GM21515 (cell line): ENCODE data around the gene SEMA4D.

Experiments
- ATAC-seq: cut with Tn5 transposase; IDR thresholded peaks from one replicate; pipeline ENCODE4 v1.9.1; 2021; ENCODE audit not compliant: unreplicated experiment

Gene SEMA4D

GRCh38 chr9:89414670-89415324 lies 83.1 kb downstream of the SEMA4D start:
- no peak for ATAC-seq

- no peak for ATAC-seq
Observed at GRCh38 chr9:89413963-89414638, 83.8 kb downstream of the SEMA4D start.

GRCh38 chr9:89412951-89413350 lies 85.0 kb downstream of the SEMA4D start:
- ATAC-seq: no peak

GRCh38 chr9:89412541-89412940 lies 85.4 kb downstream of the SEMA4D start:
- no peak for ATAC-seq

- no peak for ATAC-seq
Observed at GRCh38 chr9:89411759-89412158, 86.2 kb downstream of the SEMA4D start.

DNA sequence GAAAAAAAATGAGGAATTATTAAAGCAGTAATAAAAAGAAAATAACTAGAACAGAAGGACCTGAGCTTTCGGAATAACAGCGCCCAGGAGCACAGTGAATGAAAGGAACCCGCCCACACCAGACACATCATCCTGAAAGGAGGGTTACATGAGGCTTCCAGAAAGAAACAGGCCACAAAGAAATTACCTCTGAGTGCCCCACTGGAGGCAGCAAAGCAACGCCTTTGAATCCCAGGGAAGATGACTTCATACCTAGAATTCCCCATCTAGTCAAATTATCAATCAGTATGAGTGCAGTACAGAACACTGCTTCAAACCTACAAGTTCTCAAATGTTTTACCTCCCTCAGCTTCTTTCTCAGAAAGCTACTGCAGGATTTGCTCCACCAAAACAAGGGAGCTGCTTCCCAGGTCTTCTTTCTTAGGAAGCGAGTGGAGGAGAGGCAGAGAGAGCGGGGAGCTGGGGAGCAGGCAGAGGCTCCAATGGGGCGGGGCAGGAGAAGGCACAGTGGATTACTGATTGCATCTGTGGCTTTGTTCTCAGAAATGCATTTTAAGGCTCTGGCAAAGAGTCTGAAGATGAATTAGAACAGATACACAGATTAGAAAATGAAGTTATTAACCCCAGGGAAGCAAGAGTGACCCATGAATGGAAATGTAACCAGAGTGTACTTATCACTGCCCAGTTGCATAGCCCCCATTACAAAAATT lies 87.1 kb downstream of the SEMA4D start:
- ATAC-seq: peak; percentile 46

- no peak for ATAC-seq
Observed at GRCh38 chr9:89410022-89410421, 87.9 kb downstream of the SEMA4D start.

- no peak for ATAC-seq
Observed at GRCh38 chr9:89409466-89409865, 88.4 kb downstream of the SEMA4D start.

DNA sequence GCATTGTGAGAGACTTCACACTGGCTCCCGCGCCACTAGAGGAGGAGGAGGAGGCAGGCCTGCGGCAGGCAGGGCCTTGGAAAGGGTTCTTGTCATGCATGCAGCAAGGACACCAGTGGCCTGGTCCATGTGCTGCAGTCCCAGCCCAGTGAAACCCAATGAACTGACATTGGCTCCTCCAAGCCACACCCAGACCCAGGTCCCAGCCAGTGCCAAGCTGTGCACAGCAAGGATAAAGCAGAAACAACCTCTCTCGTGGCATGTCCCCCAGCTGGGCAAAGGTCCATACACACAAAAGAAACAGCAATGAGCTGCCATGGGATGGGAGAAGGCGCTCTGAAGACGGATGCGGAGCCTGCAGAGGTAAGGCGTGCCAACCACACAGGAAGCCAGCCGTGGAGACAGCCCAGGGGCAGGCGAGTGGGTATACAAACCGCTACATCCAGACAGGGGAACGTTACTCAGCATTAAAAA lies 89.2 kb downstream of the SEMA4D start:
- no peak for ATAC-seq

DNA sequence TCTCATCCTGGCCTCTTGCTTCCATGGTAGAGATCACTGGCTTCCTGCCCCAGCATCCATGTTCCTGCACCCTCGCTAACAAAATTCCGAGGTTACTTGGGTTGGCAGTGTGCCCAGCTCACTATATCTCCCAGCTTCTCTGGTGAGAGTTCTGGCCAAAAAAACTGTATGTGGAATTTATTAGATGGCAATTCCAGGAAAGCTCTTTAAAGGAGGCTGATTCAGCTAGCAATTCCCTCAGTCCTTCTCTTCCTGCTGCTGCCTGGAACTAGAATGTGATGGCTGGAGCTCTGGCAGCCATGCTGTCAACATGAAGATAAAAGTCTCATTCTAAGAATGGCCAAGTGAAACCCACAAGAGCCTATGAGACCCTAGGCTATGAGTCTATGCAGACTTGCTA lies 90.8 kb downstream of the SEMA4D start:
- ATAC-seq: no peak

DNA sequence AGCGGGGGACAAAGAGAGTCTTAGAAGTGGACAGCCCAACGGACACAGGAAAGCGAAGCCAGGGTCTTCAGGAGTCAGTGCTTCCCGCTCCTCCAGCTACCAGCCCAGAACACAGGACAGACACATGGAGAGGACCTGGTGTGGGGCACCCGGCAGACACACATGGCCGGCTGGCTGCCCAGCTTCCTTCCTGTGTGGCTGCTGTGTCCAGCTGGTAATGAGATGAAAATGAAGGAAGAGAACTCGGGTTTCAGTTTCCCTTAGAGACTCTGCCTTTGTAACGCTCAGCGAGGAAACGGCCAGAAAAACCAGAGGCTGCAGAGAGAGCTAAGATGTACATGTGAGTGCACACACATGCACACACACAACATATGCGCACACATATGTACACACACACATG lies 92.1 kb downstream of the SEMA4D start:
- ATAC-seq: peak; percentile 52

GRCh38 chr9:89404074-89404473 lies 93.8 kb downstream of the SEMA4D start:
- ATAC-seq: no peak

DNA sequence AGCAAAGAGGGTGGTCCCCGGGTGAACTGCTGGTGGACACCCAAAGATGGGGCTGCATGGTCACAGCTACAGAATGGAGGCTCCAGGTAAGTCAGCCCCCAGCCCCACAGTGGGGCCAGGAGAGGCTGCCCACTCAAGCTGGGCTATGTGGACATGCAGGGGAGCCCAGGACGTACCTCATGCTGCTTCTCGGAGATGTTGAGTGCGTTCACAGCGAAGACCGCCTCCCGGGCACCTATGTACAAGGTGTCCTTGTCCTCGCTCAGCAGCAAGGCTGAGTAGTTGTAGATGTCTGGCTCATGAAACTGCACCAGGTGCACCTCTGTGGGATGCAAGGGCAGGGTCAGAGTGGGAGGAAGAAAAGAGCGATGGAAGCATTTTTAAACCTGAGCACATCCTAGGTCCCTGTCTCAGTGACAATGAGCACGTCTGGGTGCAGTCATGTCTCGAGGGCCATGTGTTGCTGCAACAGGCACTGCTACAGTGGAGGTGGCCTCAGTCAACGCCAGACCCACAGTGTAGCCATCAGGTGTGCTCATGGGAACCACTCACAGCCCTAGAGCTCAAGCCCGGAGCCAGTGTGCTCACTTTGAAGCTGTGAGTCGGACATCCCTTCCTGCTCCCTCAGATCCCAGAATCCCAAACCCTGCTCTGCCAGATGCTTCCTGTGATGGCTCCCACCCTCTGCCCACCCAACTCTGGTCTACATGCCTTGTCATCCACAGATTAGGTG lies 95.1 kb downstream of the SEMA4D start:
- ATAC-seq: no peak

GRCh38 chr9:89400403-89401116 lies 97.4 kb downstream of the SEMA4D start:
- ATAC-seq: peak; percentile 79

DNA sequence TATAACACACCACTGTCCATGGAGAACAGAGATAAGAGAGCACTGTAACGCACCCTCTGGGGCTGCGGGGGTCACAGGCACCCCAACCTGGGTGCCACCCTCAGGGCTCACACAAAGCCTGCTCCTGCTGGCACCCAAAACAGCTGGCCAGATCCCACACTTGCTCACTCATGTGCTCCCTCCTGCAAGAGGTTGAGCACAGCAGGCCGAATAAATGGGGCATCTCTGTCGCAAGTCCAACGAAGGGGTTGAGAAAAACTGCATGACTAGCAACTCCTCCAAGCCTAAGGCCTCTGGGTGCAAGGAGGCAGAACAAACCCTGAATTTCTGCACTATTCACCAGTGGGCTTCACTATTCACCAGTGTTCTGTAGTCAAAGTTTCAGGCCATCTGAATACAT lies 99.3 kb downstream of the SEMA4D start:
- ATAC-seq: no peak

DNA sequence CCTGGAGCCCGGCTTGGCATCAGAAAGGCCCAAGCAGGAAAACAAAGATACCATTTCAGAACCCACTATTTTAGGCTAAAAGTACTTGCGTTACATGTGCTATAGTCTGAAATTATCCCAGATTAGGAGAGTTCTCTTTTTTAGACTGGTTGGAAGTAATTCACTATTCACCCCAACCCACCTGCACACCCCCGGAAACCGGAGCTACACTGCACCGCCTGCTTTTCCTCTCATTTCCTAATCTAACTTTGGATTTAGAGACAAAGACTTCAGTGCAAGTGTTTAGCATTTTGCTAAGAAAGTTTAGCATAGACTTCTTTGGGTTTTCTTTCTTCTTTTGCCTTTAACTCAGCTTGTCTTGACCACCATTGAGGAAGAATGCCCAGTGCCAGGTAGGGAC lies 100.4 kb downstream of the SEMA4D start:
- ATAC-seq: no peak

DNA sequence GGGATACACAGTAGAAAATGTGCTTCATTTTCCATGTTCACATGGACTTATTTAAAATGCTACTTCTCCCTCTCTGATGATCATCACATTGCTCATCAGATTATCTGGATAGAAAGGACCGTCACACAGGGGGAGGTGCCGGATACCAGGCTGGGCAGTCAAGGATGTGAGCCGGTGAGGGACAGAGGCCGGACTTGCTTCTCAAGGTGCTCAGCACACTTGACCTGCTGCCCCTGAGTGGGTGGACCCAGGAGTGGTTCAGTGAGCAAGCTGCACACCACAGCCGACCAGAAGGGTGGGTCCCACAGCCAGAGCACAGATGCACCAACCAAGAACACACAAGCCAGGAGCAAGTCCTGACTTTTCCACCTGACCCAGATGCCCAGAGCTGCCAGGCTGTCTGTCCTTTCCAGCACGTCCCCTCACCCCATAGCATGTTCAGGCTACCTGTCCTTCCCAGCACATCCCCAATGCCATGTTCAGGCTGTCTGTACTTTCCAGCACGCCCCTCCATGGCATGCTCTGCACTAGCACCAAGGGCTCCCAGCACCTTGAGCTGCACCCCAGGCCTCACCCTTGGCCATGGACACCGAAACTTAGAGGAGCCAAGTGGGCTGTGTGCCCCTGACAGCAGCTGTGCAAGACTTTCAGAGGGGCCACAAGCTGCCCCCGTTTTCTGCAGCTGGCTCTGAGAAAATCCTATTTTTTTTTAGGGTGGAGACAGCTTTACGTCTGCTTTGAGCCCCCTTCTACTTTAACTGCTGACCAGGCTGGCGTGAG lies 101.8 kb downstream of the SEMA4D start:
- ATAC-seq: no peak

GRCh38 chr9:89394412-89394811 lies 103.5 kb downstream of the SEMA4D start:
- no peak for ATAC-seq

DNA sequence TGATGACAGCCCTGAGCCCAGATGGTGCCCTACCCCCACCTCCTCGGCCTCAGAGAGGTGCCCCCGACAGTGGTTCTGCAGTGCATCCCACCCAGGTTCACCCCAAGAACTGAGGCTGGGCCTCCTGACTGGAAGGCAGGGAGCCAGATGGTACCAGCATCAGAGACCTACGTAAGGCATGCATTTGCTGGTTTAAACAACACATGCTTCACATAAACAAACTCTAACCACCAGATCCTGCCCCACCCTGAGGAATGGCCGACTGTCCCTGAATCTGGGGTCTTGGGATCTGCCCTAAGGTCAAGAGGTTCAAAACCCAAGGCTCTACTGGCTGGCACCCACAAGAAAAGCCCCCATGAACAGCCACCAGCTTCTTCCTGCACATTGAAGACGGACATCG lies 106.3 kb downstream of the SEMA4D start:
- no peak for ATAC-seq

GRCh38 chr9:89390578-89391116 lies 107.3 kb downstream of the SEMA4D start:
- ATAC-seq: no peak
